Ishikawa (cell line): Measurements from ENCODE around the gene CRAMP1.

Experiments
- CEBPB ChIP-seq: IDR thresholded peaks from 2 replicates; pipeline ENCODE4 v1.6.1; 2012
- FOXM1 ChIP-seq: IDR thresholded peaks from 2 replicates; pipeline ENCODE4 v1.6.1; 2012; ENCODE audit warnings: low read depth, borderline replicate concordance
- NFIC ChIP-seq: IDR thresholded peaks from 2 replicates; pipeline ENCODE4 v1.6.1; 2012
- RAD21 ChIP-seq: IDR thresholded peaks from 2 replicates; pipeline ENCODE4 v1.6.1; 2012; ENCODE audit warnings: low read depth
- TAF1 ChIP-seq: IDR thresholded peaks from 2 replicates; pipeline ENCODE4 v1.6.1; 2012; ENCODE audit warnings: low read depth, mild to moderate bottlenecking
- USF1 ChIP-seq: IDR thresholded peaks from 2 replicates; pipeline ENCODE4 v1.6.1; 2012
- TF ChIP-seq, protein P1 (sequence below): IDR thresholded peaks from 2 replicates; pipeline ENCODE4 v1.6.1; 2012; ENCODE audit warnings: low read depth, mild to moderate bottlenecking
- TF ChIP-seq, protein P2 (sequence below): IDR thresholded peaks from 2 replicates; pipeline ENCODE4 v1.6.1; 2012

DNA sequence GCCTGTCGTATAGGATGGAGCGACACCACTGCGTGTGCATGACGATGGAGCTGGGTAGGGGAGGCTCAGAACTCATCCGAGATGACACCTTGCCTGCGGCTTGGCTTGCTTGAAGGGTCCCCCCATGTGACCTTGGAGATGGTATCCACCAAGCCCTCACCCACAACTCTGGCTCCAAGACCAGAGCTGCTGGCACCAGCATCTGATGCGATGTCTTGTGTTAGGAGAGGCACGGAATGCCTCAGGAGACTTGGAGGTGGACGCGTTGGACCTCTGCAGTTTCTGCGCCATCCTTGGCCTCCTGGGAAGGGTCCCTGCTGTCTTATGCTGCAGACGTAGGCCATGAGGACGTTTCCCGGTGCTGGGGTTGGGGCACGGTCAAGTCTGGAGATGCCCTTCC lies 7.8 kb downstream of the CRAMP1 start:
- TF ChIP-seq, protein P1, sequence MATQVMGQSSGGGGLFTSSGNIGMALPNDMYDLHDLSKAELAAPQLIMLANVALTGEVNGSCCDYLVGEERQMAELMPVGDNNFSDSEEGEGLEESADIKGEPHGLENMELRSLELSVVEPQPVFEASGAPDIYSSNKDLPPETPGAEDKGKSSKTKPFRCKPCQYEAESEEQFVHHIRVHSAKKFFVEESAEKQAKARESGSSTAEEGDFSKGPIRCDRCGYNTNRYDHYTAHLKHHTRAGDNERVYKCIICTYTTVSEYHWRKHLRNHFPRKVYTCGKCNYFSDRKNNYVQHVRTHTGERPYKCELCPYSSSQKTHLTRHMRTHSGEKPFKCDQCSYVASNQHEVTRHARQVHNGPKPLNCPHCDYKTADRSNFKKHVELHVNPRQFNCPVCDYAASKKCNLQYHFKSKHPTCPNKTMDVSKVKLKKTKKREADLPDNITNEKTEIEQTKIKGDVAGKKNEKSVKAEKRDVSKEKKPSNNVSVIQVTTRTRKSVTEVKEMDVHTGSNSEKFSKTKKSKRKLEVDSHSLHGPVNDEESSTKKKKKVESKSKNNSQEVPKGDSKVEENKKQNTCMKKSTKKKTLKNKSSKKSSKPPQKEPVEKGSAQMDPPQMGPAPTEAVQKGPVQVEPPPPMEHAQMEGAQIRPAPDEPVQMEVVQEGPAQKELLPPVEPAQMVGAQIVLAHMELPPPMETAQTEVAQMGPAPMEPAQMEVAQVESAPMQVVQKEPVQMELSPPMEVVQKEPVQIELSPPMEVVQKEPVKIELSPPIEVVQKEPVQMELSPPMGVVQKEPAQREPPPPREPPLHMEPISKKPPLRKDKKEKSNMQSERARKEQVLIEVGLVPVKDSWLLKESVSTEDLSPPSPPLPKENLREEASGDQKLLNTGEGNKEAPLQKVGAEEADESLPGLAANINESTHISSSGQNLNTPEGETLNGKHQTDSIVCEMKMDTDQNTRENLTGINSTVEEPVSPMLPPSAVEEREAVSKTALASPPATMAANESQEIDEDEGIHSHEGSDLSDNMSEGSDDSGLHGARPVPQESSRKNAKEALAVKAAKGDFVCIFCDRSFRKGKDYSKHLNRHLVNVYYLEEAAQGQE: no peak
- TF ChIP-seq TAF1: no peak
- TF ChIP-seq CEBPB: no peak
- TF ChIP-seq, protein P2, sequence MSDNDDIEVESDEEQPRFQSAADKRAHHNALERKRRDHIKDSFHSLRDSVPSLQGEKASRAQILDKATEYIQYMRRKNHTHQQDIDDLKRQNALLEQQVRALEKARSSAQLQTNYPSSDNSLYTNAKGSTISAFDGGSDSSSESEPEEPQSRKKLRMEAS: no peak
- no peak for TF ChIP-seq FOXM1
- no peak for TF ChIP-seq RAD21
- no peak for TF ChIP-seq USF1
- TF ChIP-seq NFIC: no peak
